NB4 (cell line): ENCODE data around the gene ASPDH.
"Not testable (repeated sequence)": the region's sequence is repeated elsewhere in the genome, so short reads cannot be mapped to it uniquely, and the experiment has no call there.

Experiments
- DNase-seq: peaks from one replicate; pipeline ENCODE4 v3.0.0; 2010; ENCODE audit warnings: low read depth
- H3K4me3 ChIP-seq: one replicate; pipeline ENCODE4 v1.5.1; 2011; ENCODE audit warnings: mild to moderate bottlenecking, low read depth, low read length, moderate library complexity
- MAX ChIP-seq: IDR thresholded peaks from 2 replicates; pipeline ENCODE4 v1.6.1; 2011; ENCODE audit warnings: low read depth, low read length
- MYC ChIP-seq: IDR thresholded peaks from 2 replicates; pipeline ENCODE4 v1.6.1; 2011; ENCODE audit warnings: low read depth, low read length
- POLR2A ChIP-seq: IDR thresholded peaks from 2 replicates; pipeline ENCODE4 v1.6.1; 2011; ENCODE audit warnings: mild to moderate bottlenecking; ENCODE audit not compliant: insufficient read length; ENCODE audit errors: extremely low read depth
- TF ChIP-seq, protein P1 (sequence below): IDR thresholded peaks from one replicate; pipeline ENCODE4 v1.5.1; 2012; ENCODE audit warnings: low read depth, low read length

Gene ASPDH

GRCh38 chr19:50476907-50477238 is 36.8 kb downstream of the ASPDH start:
- DNase-seq, result no peak
- TF ChIP-seq, protein P1, sequence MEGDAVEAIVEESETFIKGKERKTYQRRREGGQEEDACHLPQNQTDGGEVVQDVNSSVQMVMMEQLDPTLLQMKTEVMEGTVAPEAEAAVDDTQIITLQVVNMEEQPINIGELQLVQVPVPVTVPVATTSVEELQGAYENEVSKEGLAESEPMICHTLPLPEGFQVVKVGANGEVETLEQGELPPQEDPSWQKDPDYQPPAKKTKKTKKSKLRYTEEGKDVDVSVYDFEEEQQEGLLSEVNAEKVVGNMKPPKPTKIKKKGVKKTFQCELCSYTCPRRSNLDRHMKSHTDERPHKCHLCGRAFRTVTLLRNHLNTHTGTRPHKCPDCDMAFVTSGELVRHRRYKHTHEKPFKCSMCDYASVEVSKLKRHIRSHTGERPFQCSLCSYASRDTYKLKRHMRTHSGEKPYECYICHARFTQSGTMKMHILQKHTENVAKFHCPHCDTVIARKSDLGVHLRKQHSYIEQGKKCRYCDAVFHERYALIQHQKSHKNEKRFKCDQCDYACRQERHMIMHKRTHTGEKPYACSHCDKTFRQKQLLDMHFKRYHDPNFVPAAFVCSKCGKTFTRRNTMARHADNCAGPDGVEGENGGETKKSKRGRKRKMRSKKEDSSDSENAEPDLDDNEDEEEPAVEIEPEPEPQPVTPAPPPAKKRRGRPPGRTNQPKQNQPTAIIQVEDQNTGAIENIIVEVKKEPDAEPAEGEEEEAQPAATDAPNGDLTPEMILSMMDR, result no peak
- no peak for TF ChIP-seq MAX
- H3K4me3 ChIP-seq, result peak overlapping the region; percentile 44

GRCh38 chr19:50476224-50476906 is 37.3 kb downstream of the ASPDH start, which contains the start of the genes EMC10 and GARIN5A:
Gene EMC10 (plus strand): TSS chr19:50476507. CDS start chr19:50476545, 38 bp downstream.
Gene GARIN5A (minus strand): TSS chr19:50476848. CDS start chr19:50476388, 460 bp downstream.
- TF ChIP-seq POLR2A, result no peak
- TF ChIP-seq, protein P1, result no peak
- TF ChIP-seq MYC, result no peak
- no peak for TF ChIP-seq MAX
- H3K4me3 ChIP-seq, result peak within 1 kb of the TSS; percentile 44
- DNase-seq, result peak; percentile 51

DNA sequence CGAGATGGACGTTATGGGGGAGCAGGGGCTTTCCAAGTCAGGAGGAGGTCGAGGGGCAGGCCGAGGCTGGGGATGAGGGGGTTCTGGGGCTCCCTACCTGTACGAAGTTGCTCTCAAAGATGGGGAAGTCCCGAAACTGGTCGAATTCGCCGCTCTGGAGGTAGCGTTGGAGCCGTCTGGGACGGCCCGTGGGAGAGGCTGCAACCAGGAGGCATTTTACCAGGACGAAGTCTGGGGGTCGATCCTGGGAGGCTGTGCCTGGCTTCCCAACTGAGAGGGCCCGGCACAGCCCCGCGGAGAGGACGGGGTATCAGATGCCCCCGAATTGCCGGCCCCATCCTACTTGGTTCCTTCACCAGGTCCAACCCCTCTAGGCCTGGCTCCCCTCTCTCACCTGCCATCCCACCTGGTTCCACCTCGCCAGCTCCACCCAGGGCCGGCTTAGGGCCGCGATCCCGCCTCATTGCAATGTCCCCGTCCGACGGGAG is 37.9 kb downstream of the ASPDH start:
- no peak overlapping the region for H3K4me3 ChIP-seq
- DNase-seq, result no peak
- no peak for TF ChIP-seq MAX
- TF ChIP-seq, protein P1, result no peak
- TF ChIP-seq POLR2A, result no peak
- TF ChIP-seq MYC, result no peak

DNA sequence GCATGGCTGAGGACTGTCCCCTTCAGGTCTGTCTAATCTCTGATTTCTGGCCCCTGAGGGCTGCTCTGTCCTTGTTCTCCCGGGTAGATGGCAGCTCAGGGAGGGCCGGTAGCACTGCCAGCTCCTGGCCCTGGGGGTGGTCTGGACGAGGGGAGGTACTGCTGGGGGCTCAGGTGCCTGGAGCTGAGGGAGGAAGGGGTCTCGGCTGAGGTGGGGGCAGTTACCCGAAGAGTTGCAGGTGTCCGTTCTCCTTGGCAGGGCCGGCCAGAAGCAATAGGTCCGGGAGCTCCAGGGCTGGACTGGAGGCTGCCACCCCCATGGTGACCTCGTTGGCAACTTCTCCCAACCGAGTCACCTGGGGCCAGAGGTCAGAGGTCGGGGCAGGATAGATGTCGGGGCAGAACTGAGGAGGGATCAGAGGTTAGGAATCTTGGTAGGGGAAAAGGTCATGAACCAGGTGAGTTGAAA is 38.6 kb downstream of the ASPDH start:
- TF ChIP-seq, protein P1, result no peak
- no peak for TF ChIP-seq MAX
- no peak for TF ChIP-seq POLR2A
- no peak for TF ChIP-seq MYC
- no peak for DNase-seq
- no peak overlapping the region for H3K4me3 ChIP-seq

DNA sequence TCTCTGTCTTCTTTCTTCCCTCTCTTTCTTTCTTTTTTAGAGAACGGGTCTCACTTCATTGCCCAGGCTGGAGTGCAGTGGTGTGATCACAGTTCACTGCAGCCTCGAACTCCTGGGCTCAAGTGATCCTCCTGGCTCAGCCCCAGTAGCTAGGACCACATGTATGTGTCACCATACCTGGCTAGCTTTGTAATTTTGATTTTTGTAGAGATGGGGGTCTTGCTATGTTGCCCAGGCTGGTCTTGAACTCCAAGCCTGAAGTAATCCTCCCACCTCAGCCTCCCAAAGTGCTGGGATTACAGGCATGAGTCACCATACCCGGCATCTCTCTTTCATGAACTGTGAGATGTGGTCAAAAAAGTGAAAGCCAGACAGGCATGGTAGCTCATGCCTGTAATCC is 40.4 kb downstream of the ASPDH start:
- DNase-seq, H3K4me3 ChIP-seq: not testable (repeated sequence)

GRCh38 chr19:50468818-50469217 is 44.9 kb downstream of the ASPDH start:
- no peak for DNase-seq
- TF ChIP-seq MAX, result no peak
- TF ChIP-seq POLR2A, result no peak
- no peak for TF ChIP-seq MYC
- TF ChIP-seq, protein P1, result no peak

More at GRCh38 chr19:50468818-50469217, 44.9 kb downstream of the ASPDH start:
- no peak overlapping the region for H3K4me3 ChIP-seq
